PC-9 (cell line): ENCODE measurements around the gene GGPS1.

Experiments used
- CTCF ChIP-seq: fragments of 200-600 bp; sonication (generic); conservative IDR thresholded peaks from 2 replicates; pipeline ENCODE4 v1.6.1; 2017; ENCODE audit warnings: mixed run types, antibody characterized with exemption, mild to moderate bottlenecking, moderate library complexity
- EZH2 ChIP-seq: fragments of 200-600 bp; sonication (generic); IDR thresholded peaks from 2 replicates; pipeline ENCODE4 v1.8.0; 2017; ENCODE audit warnings: antibody characterized with exemption, low read depth

- no peak for TF ChIP-seq CTCF
- no peak for TF ChIP-seq EZH2
These were observed 13.0 kb downstream of the GGPS1 start for GRCh38 chr1:235341334-235341733.
